ENCODE results near the gene SH2B3. TPM values are rescaled to one million over a fixed set of nuclear protein-coding genes. Genes with fewer than 3 reads are reported as not detected.
"Not testable (repeated sequence)": the region's sequence is repeated elsewhere in the genome, so short reads cannot be mapped to it uniquely, and the experiment has no call there.

Gene SH2B3
- total RNA-seq, 1 experiment from 2014 or later: 2.4 TPM

- DNase-seq (ENCODE audit: low spot score): no peak
Observed at GRCh38 chr12:111386885-111387284, 18.8 kb upstream of the SH2B3 start.

GRCh38 chr12:111387747-111388323, 17.9 kb upstream of the SH2B3 start:
- no peak for DNase-seq (ENCODE audit: low spot score)

- no peak for DNase-seq (ENCODE audit: low spot score)
Observed at GRCh38 chr12:111389635-111390034, 16.1 kb upstream of the SH2B3 start.

GRCh38 chr12:111390910-111391309, 14.8 kb upstream of the SH2B3 start:
- DNase-seq (ENCODE audit: low spot score): no peak

GRCh38 chr12:111393700-111394300, 11.9 kb upstream of the SH2B3 start:
- no peak for DNase-seq (ENCODE audit: low spot score)

- no peak for DNase-seq (ENCODE audit: low spot score)
Observed at GRCh38 chr12:111394480-111394879, 11.2 kb upstream of the SH2B3 start.

GRCh38 chr12:111395336-111396187, 10.2 kb upstream of the SH2B3 start:
- no peak for DNase-seq (ENCODE audit: low spot score)

- DNase-seq (ENCODE audit: low spot score): not testable (repeated sequence)
Observed at GRCh38 chr12:111396271-111396670, 9.5 kb upstream of the SH2B3 start.

- DNase-seq (ENCODE audit: low spot score): peak; percentile 86
Observed at GRCh38 chr12:111396726-111397445, 8.8 kb upstream of the SH2B3 start.

GRCh38 chr12:111398530-111398929, 7.2 kb upstream of the SH2B3 start:
- DNase-seq (ENCODE audit: low spot score): no peak

- DNase-seq (ENCODE audit: low spot score): not testable (repeated sequence)
Observed at GRCh38 chr12:111399741-111400404, 5.8 kb upstream of the SH2B3 start.

GRCh38 chr12:111401167-111401605, 4.5 kb upstream of the SH2B3 start:
- no peak for DNase-seq (ENCODE audit: low spot score)

GRCh38 chr12:111402490-111402824, 3.3 kb upstream of the SH2B3 start:
- DNase-seq (ENCODE audit: low spot score): not testable (repeated sequence)

GRCh38 chr12:111404362-111405148, 1.2 kb upstream of the SH2B3 start:
- no peak for DNase-seq (ENCODE audit: low spot score)

GRCh38 chr12:111405149-111405858, 419 bp upstream of the SH2B3 start:
- DNase-seq (ENCODE audit: low spot score): peak; percentile 87

- no peak for DNase-seq (ENCODE audit: low spot score)
Observed at GRCh38 chr12:111406474-111407376, 1.0 kb downstream of the SH2B3 start.

GRCh38 chr12:111407377-111408115, 1.8 kb downstream of the SH2B3 start:
- DNase-seq (ENCODE audit: low spot score): no peak

- no peak for DNase-seq (ENCODE audit: low spot score)
Observed at GRCh38 chr12:111408116-111408440, 2.4 kb downstream of the SH2B3 start.
